GM10248 (cell line): ENCODE measurements around the gene STX1B.

Experiments
- CTCF ChIA-PET: fragments of 300-600 bp; sonication (Branson Sonifier 250); formaldehyde crosslinking; extraction: SDS; loops from one replicate; lab custom pipeline; 2021; ENCODE audit warnings: antibody characterized with exemption; lab: Yijun Ruan, JAX
- POLR2A ChIA-PET: fragments of 350-650 bp; sonication (Branson Sonifier 250); formaldehyde crosslinking; extraction: SDS; loops from one replicate; lab custom pipeline; 2020; ENCODE audit warnings: antibody characterized with exemption; lab: Yijun Ruan, JAX
- DNase-seq: peaks from one replicate; pipeline ENCODE4 v3.0.0; 2012; ENCODE audit errors: extremely low spot score
- CTCF ChIP-seq: IDR thresholded peaks from 2 replicates; pipeline ENCODE4 v1.5.1; 2012; ENCODE audit warnings: mild to moderate bottlenecking, low read depth; ENCODE audit errors: extremely low read depth, missing control alignments, control extremely low read depth

Gene STX1B

GRCh38 chr16:30948667-30949649, 61.5 kb downstream of the STX1B start, which contains the start of gene ORAI3:
Gene ORAI3, plus strand, starts transcription at chr16:30949068. Its CDS starts 222 bp downstream, at chr16:30949290.
- peak; percentile 87 for DNase-seq
- no peak for TF ChIP-seq CTCF
- ChIA-PET CTCF (interaction anchor here (1.1 to 15.1 kb wide), 4 partner anchors 10 to 105 kb away, joined by 3 to 173 read pairs (median 6); no protein-coding TSS in a partner anchor), POLR2A (interaction anchor here (0.9 to 1.6 kb wide), 2 partner anchors 13 to 232 kb away, joined by 3 to 5 read pairs; no protein-coding TSS in a partner anchor)

- no peak for TF ChIP-seq CTCF
- ChIA-PET POLR2A (no interaction called here), CTCF (interaction anchor here (0.8 to 15.1 kb wide), 2 partner anchors 9 to 37 kb away, joined by 3 to 173 read pairs; partner anchors contain the start of gene HSD3B7)
- peak; percentile 58 for DNase-seq
These were observed 62.4 kb downstream of the STX1B start for GRCh38 chr16:30947859-30948666.

GRCh38 chr16:30947541-30947858, 62.9 kb downstream of the STX1B start:
- ChIA-PET CTCF (interaction anchor here (0.8 to 15.1 kb wide), 2 partner anchors 8 to 37 kb away, joined by 3 to 173 read pairs; partner anchors contain the start of gene HSD3B7), POLR2A (no interaction called here)
- TF ChIP-seq CTCF, result no peak
- no peak for DNase-seq

GRCh38 chr16:30946671-30947540, 63.5 kb downstream of the STX1B start:
- CTCF ChIA-PET, result interaction anchor here (15.1 kb wide), 1 partner anchor 8 kb away, joined by 173 read pairs; no protein-coding TSS in a partner anchor
- no peak for DNase-seq
- TF ChIP-seq CTCF, result no peak
- POLR2A ChIA-PET, result no interaction called here

- POLR2A ChIA-PET, result no interaction called here
- TF ChIP-seq CTCF, result no peak
- CTCF ChIA-PET, result interaction anchor here (1.3 to 15.1 kb wide), 5 partner anchors 5 to 251 kb away, joined by 3 to 173 read pairs (median 7); partner anchors contain the start of gene ORAI3
- DNase-seq, result no peak
These were observed 66.1 kb downstream of the STX1B start for GRCh38 chr16:30944352-30944751.
